ENCODE measurements around the gene RSBN1L. TPM values are rescaled to one million over a fixed set of nuclear protein-coding genes. Genes with fewer than 3 reads are reported as not detected.

RSBN1L gene
- total RNA-seq, 1 donor from 2014 or later: 10.4 TPM

- peak overlapping the region; percentile 93 for H3K4me3 Mint-ChIP-seq (ENCODE audit: unreplicated experiment)
- peak overlapping the region; percentile 96 for H3K27ac Mint-ChIP-seq (ENCODE audit: unreplicated experiment)
- peaks cover 53% of the 10 kb centered on the region for H3K4me1 Mint-ChIP-seq (ENCODE audit: low read depth)
- H3K36me3 Mint-ChIP-seq (ENCODE audit: low read depth): peaks cover 2% of the 10 kb centered on the region
- H3K9me3 Mint-ChIP-seq (ENCODE audit: low read depth): no peaks in the 10 kb centered on the region
- H3K27me3 Mint-ChIP-seq (ENCODE audit: low read depth): no peaks in the 10 kb centered on the region
- DNase-seq (ENCODE audit: low spot score): peak; percentile 94
- TF ChIP-seq, protein P1, sequence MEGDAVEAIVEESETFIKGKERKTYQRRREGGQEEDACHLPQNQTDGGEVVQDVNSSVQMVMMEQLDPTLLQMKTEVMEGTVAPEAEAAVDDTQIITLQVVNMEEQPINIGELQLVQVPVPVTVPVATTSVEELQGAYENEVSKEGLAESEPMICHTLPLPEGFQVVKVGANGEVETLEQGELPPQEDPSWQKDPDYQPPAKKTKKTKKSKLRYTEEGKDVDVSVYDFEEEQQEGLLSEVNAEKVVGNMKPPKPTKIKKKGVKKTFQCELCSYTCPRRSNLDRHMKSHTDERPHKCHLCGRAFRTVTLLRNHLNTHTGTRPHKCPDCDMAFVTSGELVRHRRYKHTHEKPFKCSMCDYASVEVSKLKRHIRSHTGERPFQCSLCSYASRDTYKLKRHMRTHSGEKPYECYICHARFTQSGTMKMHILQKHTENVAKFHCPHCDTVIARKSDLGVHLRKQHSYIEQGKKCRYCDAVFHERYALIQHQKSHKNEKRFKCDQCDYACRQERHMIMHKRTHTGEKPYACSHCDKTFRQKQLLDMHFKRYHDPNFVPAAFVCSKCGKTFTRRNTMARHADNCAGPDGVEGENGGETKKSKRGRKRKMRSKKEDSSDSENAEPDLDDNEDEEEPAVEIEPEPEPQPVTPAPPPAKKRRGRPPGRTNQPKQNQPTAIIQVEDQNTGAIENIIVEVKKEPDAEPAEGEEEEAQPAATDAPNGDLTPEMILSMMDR (IDR thresholded peaks at IDR 0.05): peak; percentile 36
Measured at GRCh38 chr7:77696643-77697534, 630 bp downstream of the RSBN1L start.

DNA sequence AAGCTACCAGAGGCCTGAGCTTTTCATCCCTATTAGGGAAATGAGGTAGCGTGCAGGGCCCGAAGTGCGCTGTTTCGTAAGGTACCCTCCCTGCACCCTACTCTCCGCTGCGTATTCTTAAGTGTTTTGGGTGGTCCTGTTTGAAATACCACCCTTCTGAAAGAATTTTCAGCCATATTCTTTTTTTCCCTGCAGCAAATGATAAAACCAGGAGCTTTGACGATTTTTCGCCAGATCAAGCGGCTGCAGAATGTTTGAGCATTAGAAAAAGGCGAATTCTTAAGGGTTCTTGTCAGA is 1.2 kb downstream of the RSBN1L start:
- Mint-ChIP-seq H3K27me3 (ENCODE audit: low read depth) (no peaks in the 10 kb centered on the region), H3K9me3 (ENCODE audit: low read depth) (no peaks in the 10 kb centered on the region), H3K4me1 (ENCODE audit: low read depth) (peaks cover 52% of the 10 kb centered on the region), H3K36me3 (ENCODE audit: low read depth) (peaks cover 2% of the 10 kb centered on the region), H3K4me3 (ENCODE audit: unreplicated experiment) (peak overlapping the region; percentile 93), H3K27ac (ENCODE audit: unreplicated experiment) (peak overlapping the region; percentile 94)
- no peak for DNase-seq (ENCODE audit: low spot score)
- TF ChIP-seq, protein P1 (IDR thresholded peaks at IDR 0.05): no peak

GRCh38 chr7:77698042-77698625 is 1.9 kb downstream of the RSBN1L start:
- Mint-ChIP-seq H3K4me1 (ENCODE audit: low read depth) (peaks cover 49% of the 10 kb centered on the region), H3K9me3 (ENCODE audit: low read depth) (no peaks in the 10 kb centered on the region), H3K4me3 (ENCODE audit: unreplicated experiment) (peak overlapping the region; percentile 93), H3K27ac (ENCODE audit: unreplicated experiment) (peak overlapping the region; percentile 94), H3K27me3 (ENCODE audit: low read depth) (no peaks in the 10 kb centered on the region), H3K36me3 (ENCODE audit: low read depth) (peaks cover 2% of the 10 kb centered on the region)
- DNase-seq (ENCODE audit: low spot score): no peak
- TF ChIP-seq, protein P1 (IDR thresholded peaks at IDR 0.05): no peak

GRCh38 chr7:77699056-77699455 is 2.8 kb downstream of the RSBN1L start:
- Mint-ChIP-seq H3K36me3 (ENCODE audit: low read depth) (no peaks in the 10 kb centered on the region), H3K27ac (ENCODE audit: unreplicated experiment) (peak overlapping the region; percentile 94), H3K4me1 (ENCODE audit: low read depth) (peaks cover 43% of the 10 kb centered on the region), H3K27me3 (ENCODE audit: low read depth) (no peaks in the 10 kb centered on the region), H3K9me3 (ENCODE audit: low read depth) (no peaks in the 10 kb centered on the region), H3K4me3 (ENCODE audit: unreplicated experiment) (no peak overlapping the region)
- DNase-seq (ENCODE audit: low spot score): no peak
- TF ChIP-seq, protein P1 (IDR thresholded peaks at IDR 0.05): no peak

DNA sequence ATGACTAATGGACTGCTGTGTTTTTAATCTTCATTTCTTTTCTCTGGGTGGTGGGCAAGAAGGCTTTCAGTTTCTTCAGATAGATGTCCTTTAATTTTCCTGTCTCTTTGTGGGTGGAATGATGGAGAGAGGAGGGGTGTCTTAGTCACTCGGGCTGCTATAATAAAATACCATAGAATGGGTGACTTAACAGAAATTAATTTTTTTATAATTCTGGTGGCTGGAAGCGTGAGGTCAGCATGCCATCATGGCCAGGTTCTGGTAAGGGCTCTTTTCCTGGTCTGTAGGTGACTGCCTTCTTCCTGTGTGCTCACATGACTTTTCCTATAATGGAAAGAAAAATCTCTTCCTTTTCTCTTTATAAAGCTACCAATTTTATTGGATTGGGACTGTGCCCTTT is 6.3 kb downstream of the RSBN1L start:
- TF ChIP-seq, protein P1 (IDR thresholded peaks at IDR 0.05): no peak
- DNase-seq (ENCODE audit: low spot score): no peak
- H3K27ac Mint-ChIP-seq (ENCODE audit: unreplicated experiment): peak overlapping the region; percentile 75
- H3K9me3 Mint-ChIP-seq (ENCODE audit: low read depth): no peaks in the 10 kb centered on the region
- no peak overlapping the region for H3K4me3 Mint-ChIP-seq (ENCODE audit: unreplicated experiment)
- H3K4me1 Mint-ChIP-seq (ENCODE audit: low read depth): peaks cover 37% of the 10 kb centered on the region
- H3K27me3 Mint-ChIP-seq (ENCODE audit: low read depth): no peaks in the 10 kb centered on the region
- no peaks in the 10 kb centered on the region for H3K36me3 Mint-ChIP-seq (ENCODE audit: low read depth)
